Neural progenitor cell (in vitro differentiated cells): ENCODE results near the gene C11orf54. TPM values are rescaled to one million over a fixed set of nuclear protein-coding genes. Genes with fewer than 3 reads are reported as not detected.
A peak's percentile ranks its signal among the peaks of the same experiment; 100 is the strongest.

ENCODE experiments used
- DNase-seq: peaks from one replicate; pipeline ENCODE4 v3.0.0-alpha.2; 2016; ENCODE audit warnings: low spot score
- H2AFZ ChIP-seq: fragments of 200-600 bp; sonication (generic); replicated peaks from 2 replicates; pipeline ENCODE4 v1.6.1; 2016; ENCODE audit warnings: antibody characterized with exemption
- H3F3A ChIP-seq: fragments of 200-600 bp; sonication (generic); 2 replicates; pipeline ENCODE4 v1.6.1; 2016; ENCODE audit warnings: antibody characterized with exemption, low read depth
- H3K27ac ChIP-seq: fragments of 200-600 bp; sonication (generic); 2 replicates; pipeline ENCODE4 v1.5.1; 2016; ENCODE audit warnings: mild to moderate bottlenecking
- H3K27me3 ChIP-seq: fragments of 200-600 bp; sonication (generic); 2 replicates; pipeline ENCODE4 v1.6.1; 2016; ENCODE audit warnings: mild to moderate bottlenecking, moderate library complexity
- H3K36me3 ChIP-seq: fragments of 200-600 bp; sonication (generic); 2 replicates; pipeline ENCODE4 v1.5.1; 2016
- H3K4me1 ChIP-seq: fragments of 200-600 bp; sonication (generic); 2 replicates; pipeline ENCODE4 v1.6.1; 2016; ENCODE audit warnings: mixed run types
- H3K4me2 ChIP-seq: fragments of 200-600 bp; sonication (generic); 2 replicates; pipeline ENCODE4 v1.6.1; 2016
- H3K4me3 ChIP-seq: fragments of 200-600 bp; sonication (generic); 2 replicates; pipeline ENCODE4 v1.5.1; 2016
- H3K79me2 ChIP-seq: fragments of 200-600 bp; sonication (generic); 2 replicates; pipeline ENCODE4 v1.6.1; 2016; ENCODE audit warnings: low read depth
- H3K9ac ChIP-seq: fragments of 200-600 bp; sonication (generic); 2 replicates; pipeline ENCODE4 v1.6.1; 2016
- H3K9me3 ChIP-seq: fragments of 200-600 bp; sonication (generic); 2 replicates; pipeline ENCODE4 v1.5.1; 2016; ENCODE audit warnings: low read depth
- H4K20me1 ChIP-seq: fragments of 200-600 bp; sonication (generic); 2 replicates; pipeline ENCODE4 v1.6.1; 2016; ENCODE audit warnings: low read depth
- H3K27ac Mint-ChIP-seq: 3 replicates; pipeline ENCODE4 v1.8.0; 2021; ENCODE audit warnings: mixed read lengths
- H3K27me3 Mint-ChIP-seq: 2 replicates; pipeline ENCODE4 v1.8.0; 2022; ENCODE audit warnings: low read depth, mild to moderate bottlenecking, inconsistent platforms, moderate library complexity, mixed read lengths; ENCODE audit not compliant: insufficient read depth
- H3K36me3 Mint-ChIP-seq: 3 replicates; pipeline ENCODE4 v1.8.0; 2021; ENCODE audit warnings: mixed read lengths
- H3K4me1 Mint-ChIP-seq: 3 replicates; pipeline ENCODE4 v1.8.0; 2021; ENCODE audit warnings: mixed read lengths
- H3K4me3 Mint-ChIP-seq: 3 replicates; pipeline ENCODE4 v1.8.0; 2021; ENCODE audit warnings: mild to moderate bottlenecking, moderate library complexity, mixed read lengths
- H3K9me3 Mint-ChIP-seq: 3 replicates; pipeline ENCODE4 v1.8.0; 2020; ENCODE audit warnings: mixed read lengths
- EZH2 ChIP-seq: fragments of 200-600 bp; sonication (generic); IDR thresholded peaks from 2 replicates; pipeline ENCODE4 v1.6.1; 2017; ENCODE audit warnings: antibody characterized with exemption, mild to moderate bottlenecking, moderate library complexity
- EZH2phosphoT487 ChIP-seq: fragments of 200-600 bp; sonication (generic); IDR thresholded peaks from 2 replicates; pipeline ENCODE4 v1.6.1; 2017; ENCODE audit warnings: antibody characterized with exemption
- total RNA-seq: library from RNA; depleted of rRNA; stranded (reverse); fragments of >200 nt; gene quantifications from 2 replicates; pipeline ENCODE4 v1.2.3, GENCODE V29; 2015; ENCODE audit warnings: low replicate concordance
- TF ChIP-seq, protein P1 (sequence below): fragments of 200-600 bp; sonication (generic); IDR thresholded peaks from 2 replicates; pipeline ENCODE4 v1.5.1; 2017; ENCODE audit warnings: antibody characterized with exemption, mild to moderate bottlenecking

Gene C11orf54
- total RNA-seq, 1 donor from 2014 or later, result 44.3 TPM

DNA sequence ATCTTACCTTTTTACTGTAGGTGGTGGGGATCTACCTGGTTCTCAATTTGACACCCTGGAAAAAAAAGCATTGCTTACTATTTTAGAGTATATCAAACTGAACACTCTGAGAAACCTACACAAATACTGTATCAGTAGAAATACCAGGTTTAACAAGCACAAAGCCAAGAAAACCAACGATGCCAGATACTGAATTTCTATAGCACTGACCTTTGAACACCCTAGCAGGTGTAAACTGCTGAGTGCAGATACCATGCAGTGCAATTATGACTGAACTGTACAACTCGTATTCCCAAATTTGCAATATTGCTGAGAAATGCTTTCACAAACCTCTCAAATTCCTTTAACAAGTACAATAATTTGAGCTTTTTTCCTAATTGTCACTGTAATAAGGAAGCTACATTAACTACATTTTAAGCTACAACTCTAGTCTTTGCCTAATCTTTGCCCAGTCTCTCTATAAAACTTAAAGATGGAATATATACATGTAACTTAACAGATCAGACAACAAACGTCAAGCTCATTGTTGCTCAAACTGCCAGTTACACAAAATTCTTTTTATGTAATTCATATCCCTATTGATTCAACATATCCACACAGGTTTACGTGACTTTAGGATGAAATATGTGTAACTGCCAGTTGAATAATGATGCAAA, 9.1 kb upstream of the C11orf54 start:
- no peak overlapping the region for H3K4me3 Mint-ChIP-seq
- Histone ChIP-seq H3K4me1 (peaks cover 11% of the 10 kb centered on the region), H3K27ac (peak overlapping the region; percentile 30), H4K20me1 (peaks cover 70% of the 10 kb centered on the region), H3K4me2 (no peak overlapping the region), H3K9ac (no peak overlapping the region), H3K36me3 (peaks cover 64% of the 10 kb centered on the region), H3K4me3 (no peak overlapping the region), H3F3A (peaks cover 100% of the 10 kb centered on the region), H3K27me3 (no peaks in the 10 kb centered on the region), H3K79me2 (peaks cover 55% of the 10 kb centered on the region), H2AFZ (no peak overlapping the region), H3K9me3 (no peaks in the 10 kb centered on the region)
- H3K4me1 Mint-ChIP-seq, result peaks cover 2% of the 10 kb centered on the region
- H3K9me3 Mint-ChIP-seq, result no peaks in the 10 kb centered on the region
- H3K27me3 Mint-ChIP-seq, result no peaks in the 10 kb centered on the region
- H3K36me3 Mint-ChIP-seq, result peaks cover 25% of the 10 kb centered on the region
- TF ChIP-seq, protein P1, sequence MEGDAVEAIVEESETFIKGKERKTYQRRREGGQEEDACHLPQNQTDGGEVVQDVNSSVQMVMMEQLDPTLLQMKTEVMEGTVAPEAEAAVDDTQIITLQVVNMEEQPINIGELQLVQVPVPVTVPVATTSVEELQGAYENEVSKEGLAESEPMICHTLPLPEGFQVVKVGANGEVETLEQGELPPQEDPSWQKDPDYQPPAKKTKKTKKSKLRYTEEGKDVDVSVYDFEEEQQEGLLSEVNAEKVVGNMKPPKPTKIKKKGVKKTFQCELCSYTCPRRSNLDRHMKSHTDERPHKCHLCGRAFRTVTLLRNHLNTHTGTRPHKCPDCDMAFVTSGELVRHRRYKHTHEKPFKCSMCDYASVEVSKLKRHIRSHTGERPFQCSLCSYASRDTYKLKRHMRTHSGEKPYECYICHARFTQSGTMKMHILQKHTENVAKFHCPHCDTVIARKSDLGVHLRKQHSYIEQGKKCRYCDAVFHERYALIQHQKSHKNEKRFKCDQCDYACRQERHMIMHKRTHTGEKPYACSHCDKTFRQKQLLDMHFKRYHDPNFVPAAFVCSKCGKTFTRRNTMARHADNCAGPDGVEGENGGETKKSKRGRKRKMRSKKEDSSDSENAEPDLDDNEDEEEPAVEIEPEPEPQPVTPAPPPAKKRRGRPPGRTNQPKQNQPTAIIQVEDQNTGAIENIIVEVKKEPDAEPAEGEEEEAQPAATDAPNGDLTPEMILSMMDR, result no peak
- TF ChIP-seq EZH2 (no peak), EZH2phosphoT487 (no peak)
- no peak for DNase-seq
- H3K27ac Mint-ChIP-seq, result no peak overlapping the region

GRCh38 chr11:93733474-93733873, 8.0 kb upstream of the C11orf54 start:
- peak overlapping the region; percentile 79 for H3K27ac ChIP-seq
- TF ChIP-seq EZH2phosphoT487 (no peak), EZH2 (no peak)
- TF ChIP-seq, protein P1, result no peak
- no peaks in the 10 kb centered on the region for H3K9me3 ChIP-seq
- H3K27me3 ChIP-seq, result no peaks in the 10 kb centered on the region
- H3K36me3 ChIP-seq, result peaks cover 66% of the 10 kb centered on the region
- peak overlapping the region; percentile 10 for H3K4me2 ChIP-seq
- H3K79me2 ChIP-seq, result peaks cover 66% of the 10 kb centered on the region
- peaks cover 11% of the 10 kb centered on the region for H3K4me1 Mint-ChIP-seq
- no peak overlapping the region for H3K27ac Mint-ChIP-seq
- no peak overlapping the region for H3K4me3 Mint-ChIP-seq
- no peak overlapping the region for H3K9ac ChIP-seq
- H3K36me3 Mint-ChIP-seq, result peaks cover 19% of the 10 kb centered on the region
- H3K4me1 ChIP-seq, result peaks cover 22% of the 10 kb centered on the region
- H3K9me3 Mint-ChIP-seq, result no peaks in the 10 kb centered on the region
- DNase-seq, result no peak
- H3F3A ChIP-seq, result peaks cover 97% of the 10 kb centered on the region
- H3K4me3 ChIP-seq, result no peak overlapping the region
- no peak overlapping the region for H2AFZ ChIP-seq
- H3K27me3 Mint-ChIP-seq, result no peaks in the 10 kb centered on the region
- peaks cover 81% of the 10 kb centered on the region for H4K20me1 ChIP-seq

DNA sequence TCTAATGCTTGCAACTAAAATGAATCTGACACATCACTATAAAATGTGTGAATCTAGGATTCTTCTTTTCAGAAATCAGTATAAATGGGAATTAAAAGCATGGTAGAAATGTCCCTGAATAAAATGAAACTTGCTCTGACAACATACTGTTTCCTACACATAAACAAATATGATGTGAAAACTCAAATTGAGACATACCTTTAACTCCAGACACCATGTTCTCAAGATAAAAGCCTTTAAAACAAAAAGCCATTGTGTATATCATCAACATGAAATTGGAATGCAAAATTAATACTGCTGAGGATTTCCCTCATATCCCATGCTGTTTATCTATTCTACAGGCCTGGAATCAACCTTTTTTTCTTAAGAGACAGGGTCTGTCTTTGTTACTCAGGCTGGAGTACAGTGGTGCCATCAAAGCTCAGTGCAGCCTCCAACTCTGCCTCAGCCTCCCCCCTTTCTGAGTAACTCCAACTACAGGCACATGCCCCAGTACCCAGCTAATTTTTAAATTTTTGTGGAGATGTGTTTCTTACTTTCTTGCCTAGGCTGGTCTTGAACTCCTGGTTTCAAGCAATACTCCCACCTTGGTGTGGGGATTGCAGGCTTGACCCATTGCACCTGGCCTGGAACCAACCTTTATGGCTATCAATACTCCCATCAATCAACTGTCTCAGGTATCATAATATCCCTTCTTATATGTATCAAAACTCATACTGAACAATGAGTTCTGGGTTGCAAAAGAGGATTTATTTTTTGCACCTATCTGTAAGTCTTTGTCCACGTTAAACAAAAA, 6.8 kb upstream of the C11orf54 start:
- DNase-seq, result no peak

More for the DNA sequence above, 6.8 kb upstream of the C11orf54 start:
- peaks cover 95% of the 10 kb centered on the region for H3F3A ChIP-seq
- peak overlapping the region; percentile 10 for H3K4me2 ChIP-seq
- peaks cover 23% of the 10 kb centered on the region for H3K4me1 Mint-ChIP-seq
- peaks cover 68% of the 10 kb centered on the region for H3K36me3 ChIP-seq
- peaks cover 78% of the 10 kb centered on the region for H3K79me2 ChIP-seq
- H3K4me3 ChIP-seq, result no peak overlapping the region
- H3K27ac ChIP-seq, result peak overlapping the region; percentile 79
- H3K9ac ChIP-seq, result no peak overlapping the region
- peaks cover 34% of the 10 kb centered on the region for H3K4me1 ChIP-seq
- no peaks in the 10 kb centered on the region for H3K27me3 Mint-ChIP-seq
- no peaks in the 10 kb centered on the region for H3K9me3 ChIP-seq
- no peaks in the 10 kb centered on the region for H3K9me3 Mint-ChIP-seq
- H2AFZ ChIP-seq, result no peak overlapping the region
- H4K20me1 ChIP-seq, result peaks cover 93% of the 10 kb centered on the region
- H3K4me3 Mint-ChIP-seq, result no peak overlapping the region
- H3K27ac Mint-ChIP-seq, result no peak overlapping the region
- TF ChIP-seq EZH2 (no peak), EZH2phosphoT487 (no peak)
- TF ChIP-seq, protein P1, result no peak
- no peaks in the 10 kb centered on the region for H3K27me3 ChIP-seq
- H3K36me3 Mint-ChIP-seq, result peaks cover 19% of the 10 kb centered on the region
